Measurements from ENCODE around the gene TRIM32.

TRIM32 gene

GRCh38 chr9:116687074-116687753 lies at the start of gene TRIM32:
TSS of gene TRIM32 (plus strand) at chr9:116687305. CDS start at chr9:116697743, 10,438 bp downstream.
- peak; percentile 79 to 98 (median 86) for DNase-seq (ENCODE audit: low read depth in 3 of 3, low spot score in 1 of 3)

- DNase-seq (ENCODE audit: low read depth in 3 of 3, low spot score in 1 of 3): no peak
Measured at GRCh38 chr9:116639251-116639741, 47.8 kb upstream of the TRIM32 start.

GRCh38 chr9:116641292-116642059 lies 45.6 kb upstream of the TRIM32 start:
- DNase-seq (ENCODE audit: low read depth in 3 of 3, low spot score in 1 of 3): no peak

GRCh38 chr9:116643691-116644090 lies 43.4 kb upstream of the TRIM32 start:
- no peak for DNase-seq (ENCODE audit: low read depth in 3 of 3, low spot score in 1 of 3)

- no peak for DNase-seq (ENCODE audit: low read depth in 3 of 3, low spot score in 1 of 3)
Measured at GRCh38 chr9:116644091-116644688, 42.9 kb upstream of the TRIM32 start.

GRCh38 chr9:116646661-116647514 lies 40.2 kb upstream of the TRIM32 start:
- DNase-seq (ENCODE audit: low read depth in 3 of 3, low spot score in 1 of 3): no peak

- no peak for DNase-seq (ENCODE audit: low read depth in 3 of 3, low spot score in 1 of 3)
Measured at GRCh38 chr9:116647515-116647809, 39.6 kb upstream of the TRIM32 start.

GRCh38 chr9:116653348-116654058 lies 33.6 kb upstream of the TRIM32 start:
- no peak for DNase-seq (ENCODE audit: low read depth in 3 of 3, low spot score in 1 of 3)

GRCh38 chr9:116654059-116654355 lies 33.1 kb upstream of the TRIM32 start:
- no peak for DNase-seq (ENCODE audit: low read depth in 3 of 3, low spot score in 1 of 3)

- DNase-seq (ENCODE audit: low read depth in 3 of 3, low spot score in 1 of 3): no peak
Measured at GRCh38 chr9:116656501-116656971, 30.6 kb upstream of the TRIM32 start.

GRCh38 chr9:116656977-116657376 lies 30.1 kb upstream of the TRIM32 start:
- no peak for DNase-seq (ENCODE audit: low read depth in 3 of 3, low spot score in 1 of 3)

- no peak for DNase-seq (ENCODE audit: low read depth in 3 of 3, low spot score in 1 of 3)
Measured at GRCh38 chr9:116658265-116658664, 28.8 kb upstream of the TRIM32 start.

- no peak for DNase-seq (ENCODE audit: low read depth in 3 of 3, low spot score in 1 of 3)
Measured at GRCh38 chr9:116661037-116661954, 25.8 kb upstream of the TRIM32 start.

- no peak for DNase-seq (ENCODE audit: low read depth in 3 of 3, low spot score in 1 of 3)
Measured at GRCh38 chr9:116662646-116663310, 24.3 kb upstream of the TRIM32 start.

GRCh38 chr9:116663581-116663980 lies 23.5 kb upstream of the TRIM32 start:
- DNase-seq (ENCODE audit: low read depth in 3 of 3, low spot score in 1 of 3): no peak

- no peak for DNase-seq (ENCODE audit: low read depth in 3 of 3, low spot score in 1 of 3)
Measured at GRCh38 chr9:116668970-116669695, 18.0 kb upstream of the TRIM32 start.

- DNase-seq (ENCODE audit: low read depth in 3 of 3, low spot score in 1 of 3): no peak
Measured at GRCh38 chr9:116671605-116672004, 15.5 kb upstream of the TRIM32 start.

GRCh38 chr9:116673375-116673774 lies 13.7 kb upstream of the TRIM32 start:
- DNase-seq (ENCODE audit: low read depth in 3 of 3, low spot score in 1 of 3): no peak
